Prostate gland (tissue), 2 donors: ENCODE measurements around the gene ARFIP2.

Experiments
- CTCF ChIP-seq, 4 experiments: fragments of 200-600 bp in 2 of 4; fragments of 450-650 bp in 2 of 4; sonication (generic) in 2 of 4; IDR thresholded peaks; 1 replicate in 3 of 4; 2 replicates in 1 of 4; pipeline ENCODE4 v1.5.1; 2016 to 2019; ENCODE audit warnings: antibody characterized with exemption in 4 of 4, mild to moderate bottlenecking in 2 of 4, moderate library complexity in 2 of 4
- POLR2AphosphoS5 ChIP-seq: sonication (generic); formaldehyde crosslinking; IDR thresholded peaks from one replicate; pipeline ENCODE4 v1.6.1; 2017; ENCODE audit warnings: antibody characterized with exemption

DNA sequence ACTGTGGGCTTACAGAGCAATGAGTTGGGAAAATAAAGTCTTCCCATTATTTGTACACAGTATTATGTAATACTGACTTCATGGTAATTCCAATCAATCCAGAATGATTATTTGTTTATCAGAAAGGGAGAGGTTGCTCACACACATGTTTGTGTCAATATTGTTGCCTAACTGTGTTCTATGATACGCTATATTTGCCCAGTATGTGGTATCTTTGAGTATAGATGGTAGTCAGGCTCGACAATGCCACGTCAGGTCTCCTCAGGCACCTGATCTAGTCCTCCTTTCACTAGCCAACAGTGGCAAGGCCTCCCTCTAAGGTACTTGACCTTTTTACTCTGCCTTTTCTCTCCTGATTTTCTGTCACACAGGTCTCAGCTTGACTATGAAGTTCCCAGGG lies 21.3 kb upstream of the ARFIP2 start:
- TF ChIP-seq CTCF (IDR thresholded peaks at IDR 0.05): no peak
- TF ChIP-seq POLR2AphosphoS5: no peak
